ENCODE data around the gene ZIC5.

Gene ZIC5

DNA sequence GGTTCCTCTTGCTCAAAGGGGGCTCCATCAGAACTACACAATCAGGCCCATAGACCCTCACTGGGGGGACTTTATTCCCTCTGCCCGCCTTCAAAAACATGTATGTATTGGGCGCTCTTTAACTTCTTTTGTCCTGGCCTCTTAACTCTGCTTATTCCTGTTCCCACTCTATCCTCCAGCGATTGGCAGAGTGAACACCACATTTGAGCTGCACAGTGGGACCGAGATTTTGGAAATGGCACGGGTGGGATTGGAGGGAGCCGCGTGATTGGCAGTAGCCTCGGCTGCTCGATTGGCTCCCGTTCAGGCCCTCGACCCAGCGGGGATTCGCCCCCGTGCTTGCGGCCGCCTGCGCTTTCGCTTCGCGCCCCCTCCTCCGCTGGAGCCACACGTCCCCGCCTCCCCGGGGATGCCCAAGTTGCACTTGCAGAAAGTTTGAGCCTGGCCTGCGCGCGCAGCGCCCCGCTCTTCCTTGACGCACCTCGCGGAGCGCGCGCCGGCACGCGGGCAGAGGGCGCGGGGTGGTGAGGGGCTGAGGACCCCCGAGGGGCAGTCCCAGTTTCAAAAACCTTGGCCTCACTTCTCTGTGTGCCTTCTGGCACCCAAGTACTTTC lies at the start of gene ZIC5:
Gene ZIC5, minus strand, starts transcription at position 192 of the 614 bp plus-strand sequence. Its CDS starts 164 bp downstream, at position 28.
- peak in 1 of 2 experiments; percentile 4 for DNase-seq

- no peak for DNase-seq
Observed at GRCh38 chr13:100019780-100020356, 48.3 kb upstream of the ZIC5 start.

DNA sequence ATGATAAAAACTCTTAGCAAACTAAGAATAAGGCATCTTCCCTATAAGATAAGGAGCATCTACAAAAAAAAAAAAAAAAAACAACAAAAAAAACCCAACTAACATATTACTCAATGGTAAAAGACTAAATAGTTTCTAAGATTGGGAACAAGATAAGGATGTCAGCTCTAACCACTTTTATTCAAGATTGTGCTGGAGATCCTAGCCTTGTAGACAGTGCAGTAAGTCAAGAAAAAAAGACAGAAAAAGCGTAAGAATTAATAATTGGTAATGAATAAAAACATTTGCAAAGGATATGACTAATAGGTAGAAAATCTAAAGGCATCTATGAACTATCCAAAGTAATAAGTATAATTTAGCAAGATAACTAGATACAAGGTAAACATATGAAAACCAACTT lies 43.1 kb upstream of the ZIC5 start:
- DNase-seq = no peak

- DNase-seq = no peak
Observed at GRCh38 chr13:99998261-99998660, 26.7 kb upstream of the ZIC5 start.

DNA sequence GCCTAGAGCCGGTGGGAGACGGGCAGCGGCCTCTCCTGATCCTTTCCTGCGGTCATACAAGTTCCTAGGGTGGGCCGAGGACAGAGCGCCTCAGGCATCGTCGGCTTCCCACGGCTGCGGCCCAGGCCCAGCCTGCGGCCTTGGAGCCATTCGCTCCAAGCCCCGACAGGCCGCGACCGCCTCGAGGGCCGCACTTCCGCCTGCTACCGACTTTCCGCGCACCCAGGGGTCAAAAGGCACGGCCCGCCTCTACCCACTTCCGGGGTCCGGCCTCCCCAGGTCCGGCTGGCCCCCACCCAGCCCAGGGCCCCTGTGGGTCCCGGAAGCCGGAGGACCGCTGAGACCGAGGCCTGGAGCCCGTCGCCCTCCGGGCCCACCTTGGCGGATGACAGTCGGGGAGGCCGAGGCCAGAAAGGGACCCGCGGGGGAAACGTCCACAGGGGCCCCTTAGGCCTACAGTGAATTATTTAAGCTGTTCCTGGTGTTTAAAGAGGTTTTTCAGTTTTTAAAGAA lies 26.2 kb upstream of the ZIC5 start:
- no peak for DNase-seq

- DNase-seq = no peak
Observed at GRCh38 chr13:99996381-99996973, 24.9 kb upstream of the ZIC5 start.

GRCh38 chr13:99995589-99996380 lies 24.2 kb upstream of the ZIC5 start:
- no peak for DNase-seq

DNA sequence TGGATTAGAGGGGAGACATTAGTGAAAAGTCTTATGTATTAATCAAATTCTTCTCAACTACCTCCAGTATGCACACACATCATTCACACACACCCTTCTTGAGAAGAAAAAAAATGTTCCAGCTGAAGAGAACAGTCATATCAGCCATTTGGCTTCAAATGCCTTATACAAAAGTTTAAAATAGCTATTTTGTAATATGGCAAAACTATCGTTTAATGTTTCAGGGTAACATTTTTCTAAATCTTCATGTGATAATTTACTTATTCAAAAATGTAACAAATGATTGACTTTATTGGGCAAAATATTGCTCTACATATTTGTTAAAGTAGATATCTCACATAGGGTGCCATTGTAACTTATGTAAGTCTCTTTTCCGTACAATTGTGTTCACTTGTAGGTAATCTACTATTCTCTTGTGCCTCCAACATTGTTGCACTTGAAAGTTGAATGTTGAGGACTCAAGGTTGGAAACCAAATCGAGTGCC lies 23.6 kb upstream of the ZIC5 start:
- DNase-seq = no peak

- no peak for DNase-seq
Observed at GRCh38 chr13:99994638-99995020, 23.1 kb upstream of the ZIC5 start.

- DNase-seq = no peak
Observed at GRCh38 chr13:99993660-99994637, 22.4 kb upstream of the ZIC5 start.

GRCh38 chr13:99992949-99993351 lies 21.4 kb upstream of the ZIC5 start:
- DNase-seq = no peak

GRCh38 chr13:99991828-99992775 lies 20.5 kb upstream of the ZIC5 start:
- DNase-seq = no peak

DNA sequence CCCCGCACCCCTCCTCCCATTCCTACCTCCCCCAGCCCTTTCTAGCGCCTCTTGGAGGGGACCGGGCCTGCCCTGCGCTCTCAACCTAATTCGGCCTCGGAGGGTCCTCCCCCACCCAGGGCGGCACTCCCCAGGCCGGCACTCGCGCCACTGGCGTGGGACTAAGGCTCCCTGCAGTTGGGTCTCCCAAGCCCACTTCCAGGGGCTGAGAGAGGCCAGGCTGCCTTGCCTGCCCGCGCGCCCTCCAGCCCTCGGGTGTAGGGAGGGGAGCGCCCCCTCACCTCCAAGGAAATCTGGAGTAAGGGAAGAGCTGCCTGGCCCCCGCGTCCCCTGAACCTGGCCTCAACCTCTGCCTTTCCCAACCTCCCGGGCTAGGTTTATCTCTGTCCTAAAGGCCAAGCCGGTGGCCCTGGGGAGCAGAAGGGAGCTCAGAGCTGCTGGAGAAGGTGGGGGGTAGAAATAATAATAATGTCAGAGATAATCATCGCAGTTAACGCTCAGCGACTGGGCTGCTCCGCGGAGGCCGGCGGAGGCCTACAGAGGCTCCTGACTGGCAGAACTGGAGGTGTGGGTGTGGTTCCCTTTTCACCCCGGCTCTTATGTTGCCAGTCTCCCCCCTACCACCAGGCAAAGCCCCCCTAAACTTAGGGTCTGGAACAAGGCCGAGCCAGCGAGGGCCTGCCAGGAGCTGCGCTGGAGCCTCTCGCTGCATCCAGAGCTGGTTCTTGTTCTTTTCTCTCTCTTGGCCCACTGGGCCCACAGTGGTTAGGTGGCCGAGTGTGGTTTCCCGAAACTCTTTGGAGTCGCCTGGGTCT lies 19.7 kb upstream of the ZIC5 start:
- no peak for DNase-seq

DNA sequence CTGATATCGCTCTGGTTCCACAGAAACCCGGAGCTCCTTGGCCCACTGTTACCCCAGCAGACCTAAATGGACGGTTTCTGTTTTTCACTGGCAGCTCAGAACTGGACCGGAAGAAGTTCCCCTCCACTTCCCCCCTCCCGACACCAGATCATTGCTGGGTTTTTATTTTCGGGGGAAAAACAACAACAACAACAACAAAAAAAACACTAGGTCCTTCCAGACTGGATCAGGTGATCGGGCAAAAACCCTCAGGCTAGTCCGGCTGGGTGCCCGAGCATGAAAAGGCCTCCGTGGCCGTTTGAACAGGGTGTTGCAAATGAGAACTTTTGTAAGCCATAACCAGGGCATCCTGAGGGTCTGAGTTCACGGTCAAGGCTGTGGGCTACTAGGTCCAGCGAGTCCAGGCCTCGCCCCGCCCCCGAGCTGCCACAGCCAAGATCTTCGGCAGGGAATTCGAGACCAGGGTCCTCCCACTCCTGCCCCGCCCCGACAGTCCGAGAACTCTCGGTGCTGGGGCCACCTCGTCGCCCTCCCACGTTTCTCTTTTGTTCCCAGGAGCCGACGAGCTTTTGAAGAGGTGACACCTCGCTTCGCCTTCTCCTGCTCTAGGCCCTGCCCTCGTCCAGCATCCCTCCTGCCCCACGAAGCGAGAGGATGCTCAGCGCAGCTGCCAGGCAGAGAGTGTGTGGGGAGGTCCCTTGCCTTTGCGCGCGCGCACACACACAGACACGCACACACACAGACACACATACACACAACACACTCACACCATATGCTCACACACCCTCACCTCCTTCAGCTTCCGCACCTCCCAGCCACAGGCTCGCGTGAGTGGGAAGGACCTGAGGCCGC lies 18.8 kb upstream of the ZIC5 start:
- DNase-seq = peak in 1 of 2 experiments; percentile 10

DNA sequence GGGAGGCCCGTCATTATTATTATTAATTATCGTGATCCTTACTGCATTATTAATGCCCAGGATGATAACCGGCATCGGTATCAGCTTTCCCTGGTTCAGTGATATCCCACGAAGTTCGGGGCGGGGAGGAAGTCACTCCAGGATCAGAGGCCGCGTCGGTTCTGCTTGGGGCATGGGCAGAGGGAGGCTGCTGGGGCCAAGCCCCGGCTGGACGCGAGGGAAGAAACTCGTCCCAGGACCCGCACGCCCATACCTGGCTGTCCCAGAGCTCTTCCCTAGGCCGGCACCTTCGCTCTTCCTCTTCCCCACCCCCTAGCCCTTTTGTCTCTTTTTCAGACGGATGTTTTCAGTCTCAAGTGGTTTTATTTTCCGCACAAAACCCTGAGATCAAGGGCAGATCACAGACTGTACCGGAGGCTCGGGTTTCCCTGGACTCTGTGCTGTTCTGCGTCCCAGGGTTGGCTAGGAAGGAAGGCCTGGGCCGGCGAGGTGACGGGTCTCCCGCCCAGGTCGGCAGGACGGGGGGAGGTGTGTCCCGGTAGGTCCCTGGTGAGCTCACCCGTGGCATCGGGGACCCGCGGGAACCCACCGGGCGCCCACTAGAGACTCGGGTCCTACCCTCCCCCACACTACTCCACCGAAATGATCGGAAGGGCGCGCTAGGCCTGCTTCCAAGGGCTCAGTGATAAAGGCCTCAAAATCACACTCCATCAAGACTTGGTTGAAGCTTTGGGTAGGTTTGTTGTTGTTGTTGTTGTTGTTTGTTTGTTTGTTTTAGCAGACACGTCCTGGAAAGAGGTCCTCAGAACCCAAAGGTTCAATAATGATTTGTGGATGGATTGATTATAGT lies 17.9 kb upstream of the ZIC5 start:
- DNase-seq = peak in 1 of 2 experiments; percentile 6

- DNase-seq = peak in 1 of 2 experiments; percentile 10
Observed at GRCh38 chr13:99988529-99989275, 17.1 kb upstream of the ZIC5 start.
